AG04450 (cell line): ENCODE measurements around the gene THAP2. TPM values are rescaled to one million over a fixed set of nuclear protein-coding genes. Genes with fewer than 3 reads are reported as not detected.

ENCODE experiments used
- CTCF ChIA-PET: fragments of 300-600, 350-600 bp; formaldehyde crosslinking; extraction: SDS; loops from one replicate; lab custom pipeline; 2022; ENCODE audit warnings: antibody characterized with exemption, inconsistent platforms; lab: Charles Lee
- POLR2A ChIA-PET: fragments of 350-600 bp; formaldehyde crosslinking; extraction: SDS; loops from one replicate; lab custom pipeline; 2021; ENCODE audit warnings: antibody characterized with exemption, inconsistent platforms; lab: Yijun Ruan, JAX
- DNase-seq: peaks from one replicate; pipeline ENCODE4 v3.0.0-alpha.2; 2011; ENCODE audit warnings: low read depth, low spot score
- H3K27ac ChIP-seq: one replicate; pipeline ENCODE4 v1.5.1; 2012; ENCODE audit warnings: low read depth, low read length, control low read depth
- H3K27me3 ChIP-seq: one replicate; pipeline ENCODE4 v1.6.0; 2012; ENCODE audit warnings: low read length; ENCODE audit not compliant: control insufficient read depth, insufficient read depth
- H3K4me3 ChIP-seq: 2 replicates; pipeline ENCODE4 v1.5.1; 2011; ENCODE audit warnings: mild to moderate bottlenecking, low read depth, low read length, control low read depth
- H3K9me3 ChIP-seq: 2 replicates; pipeline ENCODE4 v1.5.1; 2012; ENCODE audit warnings: low read length; ENCODE audit not compliant: control insufficient read depth, insufficient read depth
- CTCF ChIP-seq: IDR thresholded peaks from 2 replicates; pipeline ENCODE4 v1.5.1; 2011; ENCODE audit warnings: low read depth, low read length, control low read depth, inconsistent platforms
- polyA minus RNA-seq: library from RNA; depleted of rRNA, polyadenylated mRNA; stranded (reverse); fragments of >200 nt; gene quantifications from 2 replicates; pipeline ENCODE4 v1.2.3, GENCODE V29; 2011; rRNA and poly(A)+ RNA removed
- polyA plus RNA-seq: library from polyadenylated mRNA; depleted of rRNA; stranded (reverse); fragments of >200 nt; gene quantifications from 2 replicates; pipeline ENCODE4 v1.2.3, GENCODE V29; 2011; rRNA removed

Gene THAP2
- polyA plus RNA-seq (3.3 and 6.1 TPM in 2 replicates), polyA minus RNA-seq (1.6 and 2.6 TPM in 2 replicates)

DNA sequence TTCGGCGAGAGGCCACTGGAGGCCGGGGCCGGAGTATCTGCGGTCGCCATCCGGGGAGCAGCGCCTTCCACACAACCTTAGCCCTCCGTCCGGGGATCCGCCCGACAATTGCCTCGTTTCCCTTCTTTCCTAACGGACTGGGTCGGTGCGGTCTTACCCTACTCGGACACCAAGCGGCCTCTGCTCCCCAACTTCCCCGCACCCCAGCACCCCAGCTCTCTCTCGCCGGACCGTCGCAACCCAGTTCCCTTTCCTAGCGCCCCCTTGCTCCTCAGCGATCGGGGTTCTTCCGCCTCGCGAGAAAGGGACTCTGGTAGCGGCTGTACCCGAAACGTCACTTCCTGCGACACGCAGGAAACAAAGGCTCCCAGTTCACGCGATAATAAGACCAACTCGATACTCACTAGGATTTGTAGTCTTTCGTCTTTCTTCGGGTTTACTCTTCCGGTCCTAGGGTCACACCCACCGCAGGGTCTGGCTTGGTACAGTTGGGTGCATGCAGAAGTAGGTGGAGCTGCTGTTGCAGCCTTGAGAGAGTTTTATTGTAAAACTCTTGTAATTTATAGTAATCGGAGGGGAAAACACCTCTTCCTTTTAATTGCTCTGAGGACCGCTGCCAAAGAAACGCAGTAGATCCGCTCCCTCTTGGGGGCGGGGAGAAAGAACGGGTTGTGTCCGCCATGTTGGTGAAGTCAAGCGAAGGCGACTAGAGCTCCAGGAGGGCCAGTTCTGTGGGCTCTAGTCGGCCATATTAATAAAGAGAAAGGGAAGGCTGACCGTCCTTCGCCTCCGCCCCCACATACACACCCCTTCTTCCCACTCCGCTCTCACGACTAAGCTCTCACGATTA is at the start of gene THAP2, which contains the start of gene ZFC3H1:
TSS of gene THAP2 (plus strand) at position 741 of the 850 bp plus-strand sequence. CDS start 209 bp downstream, outside the sequence.
TSS of gene ZFC3H1 (minus strand) at position 288 of the 850 bp plus-strand sequence. CDS start at position 50, 238 bp downstream.
- Histone ChIP-seq H3K4me3 (peak within 1 kb of the TSS; percentile 96), H3K27ac (peak within 1 kb of the TSS; percentile 98), H3K9me3 (no peaks in the 10 kb centered on the region; the same call in 1 of the 2 replicates), H3K27me3 (no peaks in the 10 kb centered on the region)
- POLR2A ChIA-PET, result interaction anchor here (0.7 to 3.6 kb wide), 7 partner anchors 20 to 91 kb away, joined by 3 to 41 read pairs (median 4); partner anchors contain the start of genes RAB21 and TMEM19
- DNase-seq, result peak; percentile 98
- peak; percentile 45 for TF ChIP-seq CTCF
- CTCF ChIA-PET, result interaction anchor here (0.8 to 5.5 kb wide), 13 partner anchors 14 to 91 kb away, joined by 3 to 35 read pairs (median 4); partner anchors contain the start of genes RAB21 and TMEM19

DNA sequence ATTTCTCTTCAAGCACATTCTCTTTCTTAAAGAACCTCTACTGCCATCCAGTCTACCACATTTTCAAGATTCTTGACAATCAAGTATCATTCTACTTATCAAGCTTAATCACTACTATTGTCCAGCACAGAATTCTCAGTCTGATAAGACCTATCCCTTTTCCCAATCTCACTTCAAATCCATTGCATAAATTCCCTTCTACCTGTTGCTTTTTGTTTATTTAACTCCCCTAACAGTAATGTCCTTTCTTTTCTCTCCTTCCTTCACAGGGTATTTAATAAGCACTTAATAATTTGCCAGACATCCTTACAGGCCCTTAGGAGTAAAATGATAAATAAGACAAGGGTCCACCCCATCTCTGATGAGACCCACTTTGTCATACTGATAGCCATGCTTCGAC is 42.2 kb upstream of the THAP2 start:
- POLR2A ChIA-PET, result no interaction called here
- Histone ChIP-seq H3K27ac (no peak overlapping the region), H3K9me3 (no peaks in the 10 kb centered on the region), H3K4me3 (no peak overlapping the region), H3K27me3 (no peaks in the 10 kb centered on the region)
- no peak for DNase-seq
- CTCF ChIA-PET, result interaction anchor here (1.4 kb wide), 1 partner anchor 15 kb away, joined by 8 read pairs; no protein-coding TSS in a partner anchor
- TF ChIP-seq CTCF, result no peak

GRCh38 chr12:71625476-71625875 is 38.6 kb upstream of the THAP2 start:
- DNase-seq, result no peak
- no peak for TF ChIP-seq CTCF
- no peaks in the 10 kb centered on the region for H3K9me3 ChIP-seq
- H3K27ac ChIP-seq, result no peak overlapping the region
- H3K27me3 ChIP-seq, result no peaks in the 10 kb centered on the region
- ChIA-PET CTCF (interaction anchor here (0.8 to 4.3 kb wide), 3 partner anchors 12 to 121 kb away, joined by 3 to 67 read pairs (median 3); partner anchors contain the start of gene THAP2), POLR2A (interaction anchor here (0.6 kb wide), 1 partner anchor 9 kb away, joined by 4 read pairs; no protein-coding TSS in a partner anchor)
- H3K4me3 ChIP-seq, result no peak overlapping the region

- Histone ChIP-seq H3K4me3 (no peak overlapping the region), H3K9me3 (no peaks in the 10 kb centered on the region), H3K27me3 (no peaks in the 10 kb centered on the region), H3K27ac (no peak overlapping the region)
- no peak for TF ChIP-seq CTCF
- ChIA-PET CTCF (interaction anchor here (0.8 to 4.3 kb wide), 5 partner anchors 11 to 154 kb away, joined by 3 to 67 read pairs (median 3); partner anchors contain the start of genes THAP2 and ZFC3H1), POLR2A (interaction anchor here (0.6 kb wide), 1 partner anchor 8 kb away, joined by 4 read pairs; no protein-coding TSS in a partner anchor)
- DNase-seq, result no peak
Measured at GRCh38 chr12:71626098-71626497, 38.0 kb upstream of the THAP2 start.
